AG09319 (cell line): ENCODE data around the gene IL12A.

ENCODE experiments used
- DNase-seq: peaks from one replicate; pipeline ENCODE4 v3.0.0-alpha.2; 2010; ENCODE audit warnings: low read depth; ENCODE audit errors: extremely low read depth
- TF ChIP-seq, protein P1 (sequence below): IDR thresholded peaks from 2 replicates; pipeline ENCODE4 v1.5.1; 2011; ENCODE audit warnings: low read depth, mild to moderate bottlenecking, inconsistent platforms, low read length, moderate library complexity

IL12A gene

DNA sequence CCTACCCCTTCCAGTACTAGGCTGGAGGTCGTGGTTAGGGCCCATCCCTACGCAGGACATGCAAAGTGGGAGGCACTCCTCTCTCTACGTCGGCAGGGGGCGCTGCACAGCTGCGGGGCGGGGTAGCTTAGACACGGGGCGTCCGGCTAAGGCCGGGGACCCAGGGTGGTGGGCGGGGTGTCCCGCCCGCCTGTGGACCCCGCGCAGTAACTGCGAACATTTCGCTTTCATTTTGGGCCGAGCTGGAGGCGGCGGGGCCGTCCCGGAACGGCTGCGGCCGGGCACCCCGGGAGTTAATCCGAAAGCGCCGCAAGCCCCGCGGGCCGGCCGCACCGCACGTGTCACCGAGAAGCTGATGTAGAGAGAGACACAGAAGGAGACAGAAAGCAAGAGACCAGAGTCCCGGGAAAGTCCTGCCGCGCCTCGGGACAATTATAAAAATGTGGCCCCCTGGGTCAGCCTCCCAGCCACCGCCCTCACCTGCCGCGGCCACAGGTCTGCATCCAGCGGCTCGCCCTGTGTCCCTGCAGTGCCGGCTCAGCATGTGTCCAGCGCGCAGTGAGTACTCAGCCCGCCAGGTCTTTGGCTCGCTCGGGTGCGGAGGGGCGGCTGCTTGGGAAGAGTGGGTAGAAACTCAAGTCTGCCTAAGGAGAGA is at the start of gene IL12A:
Gene IL12A, plus strand, starts transcription at position 219 of the 655 bp plus-strand sequence.
- TF ChIP-seq, protein P1, sequence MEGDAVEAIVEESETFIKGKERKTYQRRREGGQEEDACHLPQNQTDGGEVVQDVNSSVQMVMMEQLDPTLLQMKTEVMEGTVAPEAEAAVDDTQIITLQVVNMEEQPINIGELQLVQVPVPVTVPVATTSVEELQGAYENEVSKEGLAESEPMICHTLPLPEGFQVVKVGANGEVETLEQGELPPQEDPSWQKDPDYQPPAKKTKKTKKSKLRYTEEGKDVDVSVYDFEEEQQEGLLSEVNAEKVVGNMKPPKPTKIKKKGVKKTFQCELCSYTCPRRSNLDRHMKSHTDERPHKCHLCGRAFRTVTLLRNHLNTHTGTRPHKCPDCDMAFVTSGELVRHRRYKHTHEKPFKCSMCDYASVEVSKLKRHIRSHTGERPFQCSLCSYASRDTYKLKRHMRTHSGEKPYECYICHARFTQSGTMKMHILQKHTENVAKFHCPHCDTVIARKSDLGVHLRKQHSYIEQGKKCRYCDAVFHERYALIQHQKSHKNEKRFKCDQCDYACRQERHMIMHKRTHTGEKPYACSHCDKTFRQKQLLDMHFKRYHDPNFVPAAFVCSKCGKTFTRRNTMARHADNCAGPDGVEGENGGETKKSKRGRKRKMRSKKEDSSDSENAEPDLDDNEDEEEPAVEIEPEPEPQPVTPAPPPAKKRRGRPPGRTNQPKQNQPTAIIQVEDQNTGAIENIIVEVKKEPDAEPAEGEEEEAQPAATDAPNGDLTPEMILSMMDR = peak; percentile 93
- peak; percentile 28 for DNase-seq

DNA sequence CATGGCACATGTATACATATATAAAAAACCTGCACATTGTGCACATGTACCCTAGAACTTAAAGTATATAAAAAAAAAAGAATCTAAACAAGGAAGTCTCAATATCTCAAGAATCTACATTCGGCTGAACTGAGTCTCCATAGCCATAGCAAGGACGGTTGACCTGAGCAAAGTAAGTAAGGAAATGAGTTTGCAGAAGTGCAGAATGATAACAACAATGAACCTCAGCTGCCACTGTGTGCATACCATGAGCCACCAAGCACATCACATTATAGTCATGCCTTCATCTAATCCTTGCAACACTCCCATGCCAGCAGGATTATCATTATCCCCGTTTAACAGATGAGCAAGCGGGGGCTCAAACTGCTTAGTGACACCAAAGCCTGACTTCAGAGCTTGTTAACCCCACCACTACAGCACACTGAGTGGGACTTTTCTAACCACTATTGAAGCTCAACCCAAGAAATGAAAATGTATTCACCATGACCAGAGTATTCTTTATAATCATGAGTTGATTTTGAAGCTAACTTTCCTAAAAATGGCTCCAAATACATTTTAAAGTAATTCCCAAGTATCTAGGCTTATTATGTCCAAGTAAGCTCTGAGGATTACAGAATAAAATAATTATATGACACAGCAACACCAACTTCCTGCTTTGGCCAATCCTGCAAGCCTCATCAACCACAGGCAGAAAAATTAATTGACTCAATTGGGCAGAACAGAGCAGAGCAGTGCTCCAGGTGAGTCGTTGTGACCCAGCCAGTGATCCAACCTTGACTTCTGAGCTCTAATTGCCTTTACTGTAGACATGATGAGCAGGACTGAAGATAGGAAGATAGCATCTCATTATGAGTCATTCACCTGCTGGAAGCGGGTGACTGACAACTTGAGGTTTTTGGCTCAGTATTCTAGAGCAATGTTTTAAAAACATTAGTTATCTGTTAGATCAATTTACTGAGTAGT is 47.3 kb upstream of the IL12A start:
- no peak for DNase-seq
- TF ChIP-seq, protein P1 = no peak

GRCh38 chr3:159944781-159945180 is 43.9 kb upstream of the IL12A start:
- no peak for DNase-seq
- TF ChIP-seq, protein P1 = no peak

GRCh38 chr3:159945930-159946329 is 42.7 kb upstream of the IL12A start:
- no peak for DNase-seq
- TF ChIP-seq, protein P1 = no peak

DNA sequence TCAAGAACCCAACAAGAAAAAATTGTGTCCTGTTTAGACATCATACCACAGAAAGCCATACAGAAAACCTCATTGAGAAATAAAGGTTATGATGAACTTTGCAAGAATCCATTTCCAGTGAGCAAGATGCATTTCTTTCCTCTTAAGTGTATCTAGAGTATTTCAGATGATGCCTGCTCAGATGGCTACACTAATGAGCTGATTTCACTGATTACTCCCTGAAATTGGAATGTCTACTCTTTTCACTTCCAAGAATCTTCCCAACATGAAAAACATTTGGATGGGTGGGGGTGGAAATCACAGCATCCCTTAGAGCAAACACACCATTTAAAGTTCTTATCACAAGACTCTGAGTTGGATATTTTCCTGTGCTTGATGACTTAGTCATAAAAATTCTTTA is 41.4 kb upstream of the IL12A start:
- peak; percentile 61 for DNase-seq
- TF ChIP-seq, protein P1 = no peak

GRCh38 chr3:159948429-159949144 is 40.0 kb upstream of the IL12A start:
- no peak for DNase-seq
- TF ChIP-seq, protein P1 = no peak
